ENCODE data around the gene PRKAA1. TPM values are rescaled to one million over a fixed set of nuclear protein-coding genes. Genes with fewer than 3 reads are reported as not detected.

PRKAA1 gene
- total RNA-seq, 4 donors from 2014 or later, result 66.5 to 113 (median 97.9) TPM

- ATAC-seq, result no peak
- Histone ChIP-seq H3K4me1 (peaks cover 0 to 20% (median 8%) of the 10 kb centered on the region in 3 donors), H3K36me3 (peaks cover 0 to 2% of the 10 kb centered on the region in 2 donors), H3K4me3 (peak overlapping the region; percentile 50 to 81), H3K27me3 (no peaks in the 10 kb centered on the region), H3K27ac (peak overlapping the region; percentile 83 to 94 (median 93)), H3K9me3 (no peaks in the 10 kb centered on the region)
- WGBS, 2 donors (ENCODE audit: low coverage in 1 of 2), result 6 to 8% methylated on average over 6 of the region's 6 CpGs
- no peak for TF ChIP-seq EP300 (IDR thresholded peaks at IDR 0.05)
- TF ChIP-seq POLR2A (IDR thresholded peaks at IDR 0.05), result no peak
- no peak for TF ChIP-seq CTCF (IDR thresholded peaks at IDR 0.05)
- TF ChIP-seq POLR2AphosphoS5 (IDR thresholded peaks at IDR 0.05), result no peak
These were observed 43.6 kb downstream of the PRKAA1 start for GRCh38 chr5:40754381-40755092.

GRCh38 chr5:40746703-40747102 is 51.5 kb downstream of the PRKAA1 start:
- ATAC-seq, result no peak
- no peak for TF ChIP-seq POLR2A (IDR thresholded peaks at IDR 0.05)
- no peak for TF ChIP-seq EP300 (IDR thresholded peaks at IDR 0.05)
- TF ChIP-seq CTCF (IDR thresholded peaks at IDR 0.05), result no peak
- TF ChIP-seq POLR2AphosphoS5 (IDR thresholded peaks at IDR 0.05), result no peak
- H3K4me3 ChIP-seq, result no peak overlapping the region
- H3K36me3 ChIP-seq, result peaks cover 0 to 8% of the 10 kb centered on the region in 2 donors
- H3K27me3 ChIP-seq, result no peaks in the 10 kb centered on the region
- 8 to 31% methylated on average over 3 to 4 of the region's 4 CpGs for WGBS, 2 donors (ENCODE audit: low coverage in 1 of 2)
- H3K27ac ChIP-seq, result no peak overlapping the region
- no peaks in the 10 kb centered on the region for H3K9me3 ChIP-seq
- peaks cover 0 to 24% (median 0%) of the 10 kb centered on the region in 3 donors for H3K4me1 ChIP-seq

GRCh38 chr5:40743771-40744170 is 54.4 kb downstream of the PRKAA1 start:
- TF ChIP-seq CTCF (IDR thresholded peaks at IDR 0.05), result no peak
- no peak for TF ChIP-seq POLR2A (IDR thresholded peaks at IDR 0.05)
- TF ChIP-seq EP300 (IDR thresholded peaks at IDR 0.05), result no peak
- no peak for TF ChIP-seq POLR2AphosphoS5 (IDR thresholded peaks at IDR 0.05)
- Histone ChIP-seq H3K27me3 (no peaks in the 10 kb centered on the region), H3K9me3 (no peaks in the 10 kb centered on the region), H3K4me1 (peaks cover 0 to 24% (median 0%) of the 10 kb centered on the region in 3 donors), H3K27ac (no peak overlapping the region), H3K36me3 (peaks cover 0 to 33% of the 10 kb centered on the region in 2 donors), H3K4me3 (no peak overlapping the region)
- ATAC-seq, result no peak
- WGBS, 2 donors (ENCODE audit: low coverage in 1 of 2), result 73 to 90% methylated on average over 2 of the region's 2 CpGs

- Histone ChIP-seq H3K36me3 (peaks cover 0 to 31% of the 10 kb centered on the region in 2 donors), H3K27ac (no peak overlapping the region), H3K9me3 (no peaks in the 10 kb centered on the region), H3K27me3 (no peaks in the 10 kb centered on the region), H3K4me3 (no peak overlapping the region), H3K4me1 (peaks cover 8 to 28% (median 20%) of the 10 kb centered on the region in 3 donors)
- TF ChIP-seq CTCF (IDR thresholded peaks at IDR 0.05) (no peak), POLR2AphosphoS5 (IDR thresholded peaks at IDR 0.05) (no peak), EP300 (IDR thresholded peaks at IDR 0.05) (no peak), POLR2A (IDR thresholded peaks at IDR 0.05) (no peak)
- ATAC-seq, result no peak
These were observed 59.7 kb downstream of the PRKAA1 start for GRCh38 chr5:40738502-40738901.
